Keratinocyte (primary cell): Measurements from ENCODE around the gene AK8. TPM values are rescaled to one million over a fixed set of nuclear protein-coding genes. Genes with fewer than 3 reads are reported as not detected.

Experiments
- DNase-seq: peaks from one replicate; pipeline ENCODE4 v3.0.0-alpha.2; 2011; ENCODE audit warnings: low read depth, missing footprints, low spot score
- FAIRE-seq: peaks from 2 replicates; lab custom pipeline; 2011; peaks lifted over from hg19 to GRCh38; lab: Jason Lieb, UNC
- H2AFZ ChIP-seq: 2 replicates; pipeline ENCODE4 v1.6.0; 2012; ENCODE audit warnings: low read length, control low read depth, inconsistent platforms; ENCODE audit not compliant: control insufficient read depth
- H3K27ac ChIP-seq: 2 replicates; pipeline ENCODE4 v1.5.1; 2011; ENCODE audit warnings: low read length; ENCODE audit not compliant: control insufficient read depth, insufficient read depth
- H3K27me3 ChIP-seq: 3 replicates; pipeline ENCODE4 v1.6.0; 2011; ENCODE audit warnings: low read length; ENCODE audit not compliant: control insufficient read depth, insufficient read depth; ENCODE audit errors: extremely low read depth
- H3K36me3 ChIP-seq, 2 experiments: 2 replicates in 1 of 2; 3 replicates in 1 of 2; pipeline ENCODE4 v1.5.1; 2011; ENCODE audit warnings: low read length in 2 of 2, mild to moderate bottlenecking in 1 of 2; ENCODE audit not compliant: control insufficient read depth in 2 of 2, insufficient read depth in 2 of 2; ENCODE audit errors: extremely low read depth in 1 of 2
- H3K4me1 ChIP-seq: 3 replicates; pipeline ENCODE4 v1.5.1; 2011; ENCODE audit warnings: low read length; ENCODE audit not compliant: control insufficient read depth, insufficient read depth; ENCODE audit errors: extremely low read depth
- H3K4me2 ChIP-seq: 3 replicates; pipeline ENCODE4 v1.6.0; 2011; ENCODE audit warnings: low read depth, low read length; ENCODE audit not compliant: control insufficient read depth, insufficient read depth; ENCODE audit errors: extremely low read depth
- H3K4me3 ChIP-seq, 3 experiments: fragments of 200-600 bp in 1 of 3; sonication (generic) in 1 of 3; 2 replicates in 2 of 3; 3 replicates in 1 of 3; pipeline ENCODE4 v1.5.1; 2011 to 2016; ENCODE audit warnings: low read length in 3 of 3, mild to moderate bottlenecking in 3 of 3, control low read depth in 2 of 3, inconsistent platforms in 1 of 3, low read depth in 1 of 3, mixed read lengths in 1 of 3, mixed run types in 1 of 3, moderate library complexity in 1 of 3; ENCODE audit not compliant: control insufficient read depth in 2 of 3, insufficient read depth in 2 of 3; ENCODE audit errors: extremely low read depth in 1 of 3
- H3K79me2 ChIP-seq: 2 replicates; pipeline ENCODE4 v1.6.0; 2012; ENCODE audit warnings: low read length; ENCODE audit not compliant: control insufficient read depth, insufficient read depth
- H3K9ac ChIP-seq: 3 replicates; pipeline ENCODE4 v1.6.0; 2011; ENCODE audit warnings: low read length; ENCODE audit not compliant: control insufficient read depth, insufficient read depth; ENCODE audit errors: extremely low read depth
- H3K9me1 ChIP-seq: 3 replicates; pipeline ENCODE4 v1.6.0; 2011; ENCODE audit warnings: low read length; ENCODE audit not compliant: control insufficient read depth, insufficient read depth; ENCODE audit errors: extremely low read depth
- H3K9me3 ChIP-seq: 2 replicates; pipeline ENCODE4 v1.5.1; 2012; ENCODE audit warnings: low read depth, low read length; ENCODE audit not compliant: control insufficient read depth
- H4K20me1 ChIP-seq: 3 replicates; pipeline ENCODE4 v1.6.0; 2011; ENCODE audit warnings: low read length; ENCODE audit not compliant: control insufficient read depth, insufficient read depth; ENCODE audit errors: extremely low read depth
- CTCF ChIP-seq, 3 experiments: IDR thresholded peaks in 1 of 3; conservative IDR thresholded peaks in 1 of 3; optimal IDR thresholded peaks in 1 of 3; 2 replicates in 2 of 3; 3 replicates in 1 of 3; pipeline versions ENCODE3 to v1.5.1; 2011; ENCODE audit warnings: low read length in 3 of 3, mild to moderate bottlenecking in 3 of 3, moderate library complexity in 2 of 3, control low read depth in 1 of 3, inconsistent platforms in 1 of 3; ENCODE audit not compliant: insufficient read depth in 2 of 3; ENCODE audit errors: extremely low read depth in 1 of 3
- EZH2 ChIP-seq: IDR thresholded peaks from one replicate; pipeline ENCODE4 v1.6.1; 2012; ENCODE audit warnings: inconsistent platforms, mild to moderate bottlenecking, low read length, moderate library complexity
- dilution Hi-C: fragments of 300-500 bp; cut with MboI; formaldehyde crosslinking; loops from one replicate; pipeline ENCODE4 v1.7.0; 2020; ENCODE audit warnings: low sequenced_read_pairs; ENCODE audit not compliant: extremely low pct_ligation_motif_present
- polyA plus RNA-seq, 5 experiments: library from polyadenylated mRNA; depleted of rRNA in 3 of 5; stranded (reverse) in 3 of 5; stranded (forward) in 1 of 5; unstranded in 1 of 5; fragments of >200 nt; gene quantifications; 1 replicate in 1 of 5; 2 replicates in 3 of 5; 3 replicates in 1 of 5; pipeline versions ENCODE4 v1.2.1 to v1.2.3, GENCODE V29; 2011 to 2012; ENCODE audit warnings: missing spikeins in 2 of 5, low read depth in 1 of 5, low replicate concordance in 1 of 5

The AK8 gene
- polyA plus RNA-seq, 1 donor (not counting 4 experiments of a cell fraction or from before 2014, with no cell fraction given), result 0.24 TPM

GRCh38 chr9:132717326-132717945 lies 160.6 kb downstream of the AK8 start:
- dilution Hi-C loops, result no loop called here
- FAIRE-seq, result no peak

GRCh38 chr9:132716007-132716406 lies 162.1 kb downstream of the AK8 start:
- Histone ChIP-seq H3K4me3 (no peak overlapping the region), H3K9me3 (no peaks in the 10 kb centered on the region), H3K4me2 (no peak overlapping the region), H4K20me1 (no peaks in the 10 kb centered on the region), H3K27ac (no peak overlapping the region), H3K27me3 (no peaks in the 10 kb centered on the region), H3K36me3 (no peaks in the 10 kb centered on the region), H3K79me2 (no peaks in the 10 kb centered on the region), H3K9me1 (no peaks in the 10 kb centered on the region), H2AFZ (no peak overlapping the region), H3K4me1 (no peaks in the 10 kb centered on the region), H3K9ac (no peak overlapping the region)
- dilution Hi-C loops, result no loop called here
- TF ChIP-seq CTCF (optimal IDR thresholded peaks at IDR 0.05 in 1 of 3, IDR thresholded peaks at IDR 0.05 in 1 of 3, conservative IDR thresholded peaks at IDR 0.05 in 1 of 3; ENCODE audit: extremely low read depth in 1 of 3, insufficient read depth in 2 of 3, low read length in 3 of 3) (no peak), EZH2 (no peak)
- FAIRE-seq (no peak), DNase-seq (no peak)

More at GRCh38 chr9:132717326-132717945, 160.6 kb downstream of the AK8 start:
- no peaks in the 10 kb centered on the region for H3K79me2 ChIP-seq
- H3K36me3 ChIP-seq, result no peaks in the 10 kb centered on the region
- no peak overlapping the region for H3K27ac ChIP-seq
- H4K20me1 ChIP-seq, result no peaks in the 10 kb centered on the region
- H3K9ac ChIP-seq, result no peak overlapping the region
- H3K9me3 ChIP-seq, result no peaks in the 10 kb centered on the region
- H3K4me3 ChIP-seq, result no peak overlapping the region
- DNase-seq, result no peak
- no peaks in the 10 kb centered on the region for H3K27me3 ChIP-seq
- H3K4me1 ChIP-seq, result no peaks in the 10 kb centered on the region
- H3K9me1 ChIP-seq, result no peaks in the 10 kb centered on the region
- no peak overlapping the region for H3K4me2 ChIP-seq
- no peak overlapping the region for H2AFZ ChIP-seq
- TF ChIP-seq EZH2, result no peak
- no peak for TF ChIP-seq CTCF (optimal IDR thresholded peaks at IDR 0.05 in 1 of 3, IDR thresholded peaks at IDR 0.05 in 1 of 3, conservative IDR thresholded peaks at IDR 0.05 in 1 of 3; ENCODE audit: extremely low read depth in 1 of 3, insufficient read depth in 2 of 3, low read length in 3 of 3)
